IPS DF 19.7 (cell line): ENCODE data around the gene NEK11.

Experiments used
- DNase-seq: peaks from one replicate; pipeline ENCODE4 v3.0.0-alpha.2; 2013; ENCODE audit warnings: low read depth, low spot score

Gene NEK11

GRCh38 chr3:131223373-131224289 is 197.0 kb downstream of the NEK11 start:
- no peak for DNase-seq

- DNase-seq, result no peak
Measured at GRCh38 chr3:131224886-131225550, 198.3 kb downstream of the NEK11 start.

GRCh38 chr3:131228522-131228921 is 201.8 kb downstream of the NEK11 start:
- DNase-seq, result no peak

GRCh38 chr3:131231710-131232389 is 205.2 kb downstream of the NEK11 start:
- no peak for DNase-seq

- DNase-seq, result no peak
Measured at GRCh38 chr3:131232711-131233267, 206.1 kb downstream of the NEK11 start.

GRCh38 chr3:131233900-131234668 is 207.4 kb downstream of the NEK11 start:
- DNase-seq, result no peak

GRCh38 chr3:131236421-131236820 is 209.7 kb downstream of the NEK11 start:
- no peak for DNase-seq

GRCh38 chr3:131238496-131238895 is 211.8 kb downstream of the NEK11 start:
- no peak for DNase-seq

GRCh38 chr3:131239267-131239666 is 212.6 kb downstream of the NEK11 start:
- DNase-seq, result no peak

GRCh38 chr3:131242201-131242600 is 215.5 kb downstream of the NEK11 start:
- no peak for DNase-seq

- no peak for DNase-seq
Measured at GRCh38 chr3:131250466-131250865, 223.8 kb downstream of the NEK11 start.

GRCh38 chr3:131260525-131260924 is 233.8 kb downstream of the NEK11 start:
- no peak for DNase-seq

- DNase-seq, result no peak
Measured at GRCh38 chr3:131261104-131261503, 234.4 kb downstream of the NEK11 start.

- DNase-seq, result no peak
Measured at GRCh38 chr3:131275556-131275955, 248.9 kb downstream of the NEK11 start.

- DNase-seq, result no peak
Measured at GRCh38 chr3:131277836-131278497, 251.3 kb downstream of the NEK11 start.

- DNase-seq, result no peak
Measured at GRCh38 chr3:131279577-131279976, 252.9 kb downstream of the NEK11 start.

GRCh38 chr3:131282379-131282778 is 255.7 kb downstream of the NEK11 start:
- no peak for DNase-seq

GRCh38 chr3:131282967-131283366 is 256.3 kb downstream of the NEK11 start:
- DNase-seq, result no peak

GRCh38 chr3:131283862-131284261 is 257.2 kb downstream of the NEK11 start:
- DNase-seq, result no peak

- no peak for DNase-seq
Measured at GRCh38 chr3:131284302-131284701, 257.6 kb downstream of the NEK11 start.

GRCh38 chr3:131285456-131285855 is 258.8 kb downstream of the NEK11 start:
- no peak for DNase-seq
